Brain microvascular endothelial cell (primary cell): ENCODE results near the gene TRAPPC12.

Experiments
- DNase-seq: peaks from one replicate; pipeline ENCODE4 v3.0.0-alpha.2; 2020
- H3K27ac ChIP-seq: fragments of 250-450 bp; sonication (Bioruptor Pico); 2 replicates; pipeline ENCODE4 v1.5.1; 2020; ENCODE audit warnings: mild to moderate bottlenecking, moderate library complexity
- H3K27me3 ChIP-seq: fragments of 250-450 bp; sonication (Bioruptor Pico); replicated peaks from 2 replicates; pipeline ENCODE4 v1.5.1; 2020; ENCODE audit warnings: mild to moderate bottlenecking
- H3K36me3 ChIP-seq: fragments of 250-450 bp; sonication (Bioruptor Pico); replicated peaks from 2 replicates; pipeline ENCODE4 v1.5.1; 2020; ENCODE audit warnings: mild to moderate bottlenecking
- H3K4me3 ChIP-seq: 2 replicates; pipeline ENCODE4 v1.5.1; 2011; ENCODE audit warnings: low read depth, mild to moderate bottlenecking, control low read depth, low read length, moderate library complexity
- CTCF ChIP-seq: IDR thresholded peaks from 2 replicates; pipeline ENCODE4 v1.5.1; 2011; ENCODE audit warnings: low read depth, mild to moderate bottlenecking, moderate library complexity, low read length, control low read depth, inconsistent platforms; ENCODE audit errors: missing control alignments
- in situ Hi-C: cut with HindIII; loops from 2 replicates; pipeline ENCODE4 v1.10.0; 2017; ENCODE audit warnings: low sequenced_read_pairs, low pct_ligation_motif_present

The TRAPPC12 gene

GRCh38 chr2:3413697-3414096 is 34.2 kb downstream of the TRAPPC12 start:
- TF ChIP-seq CTCF = no peak
- Histone ChIP-seq H3K4me3 (no peak overlapping the region), H3K36me3 (peaks cover 9% of the 10 kb centered on the region), H3K27me3 (no peaks in the 10 kb centered on the region), H3K27ac (no peak overlapping the region)
- no peak for DNase-seq
- in situ Hi-C loops = no loop called here

- in situ Hi-C loops = no loop called here
- no peak overlapping the region for H3K27ac ChIP-seq
- TF ChIP-seq CTCF = no peak
- H3K36me3 ChIP-seq = peaks cover 9% of the 10 kb centered on the region
- DNase-seq = no peak
- H3K4me3 ChIP-seq = no peak overlapping the region
- H3K27me3 ChIP-seq = no peaks in the 10 kb centered on the region
Measured at GRCh38 chr2:3414133-3414860, 34.8 kb downstream of the TRAPPC12 start.

- in situ Hi-C loops = no loop called here
- Histone ChIP-seq H3K27ac (no peak overlapping the region), H3K27me3 (no peaks in the 10 kb centered on the region), H3K4me3 (no peak overlapping the region), H3K36me3 (peaks cover 20% of the 10 kb centered on the region)
- no peak for DNase-seq
- TF ChIP-seq CTCF = no peak
Measured at GRCh38 chr2:3418766-3419404, 39.4 kb downstream of the TRAPPC12 start.

- no peak for DNase-seq
- peaks cover 30% of the 10 kb centered on the region for H3K36me3 ChIP-seq
- no peaks in the 10 kb centered on the region for H3K27me3 ChIP-seq
- in situ Hi-C loops = no loop called here
- H3K27ac ChIP-seq = no peak overlapping the region
- TF ChIP-seq CTCF = no peak
- H3K4me3 ChIP-seq = no peak overlapping the region
Measured at GRCh38 chr2:3420076-3420768, 40.7 kb downstream of the TRAPPC12 start.

- no peak overlapping the region for H3K27ac ChIP-seq
- H3K36me3 ChIP-seq = peaks cover 34% of the 10 kb centered on the region
- no peak for TF ChIP-seq CTCF
Measured at GRCh38 chr2:3420769-3421397, 41.4 kb downstream of the TRAPPC12 start.

More at GRCh38 chr2:3420769-3421397, 41.4 kb downstream of the TRAPPC12 start:
- H3K27me3 ChIP-seq = no peaks in the 10 kb centered on the region
- DNase-seq = no peak
- no peak overlapping the region for H3K4me3 ChIP-seq
- in situ Hi-C loops = no loop called here
